ENCODE measurements around the gene RPP21.

RPP21 gene

GRCh38 chr6:30380464-30380863, 35.5 kb downstream of the RPP21 start:
- DNase-seq (ENCODE audit: low spot score) = no peak

GRCh38 chr6:30386166-30386565, 41.2 kb downstream of the RPP21 start:
- no peak for DNase-seq (ENCODE audit: low spot score)

- DNase-seq (ENCODE audit: low spot score) = no peak
Observed at GRCh38 chr6:30391240-30391639, 46.3 kb downstream of the RPP21 start.

- no peak for DNase-seq (ENCODE audit: low spot score)
Observed at GRCh38 chr6:30394139-30394538, 49.2 kb downstream of the RPP21 start.

All from germinal center (tissue), 1 donor.